RWPE1 (cell line): ENCODE results near the gene PLCXD1.
"Not testable (repeated sequence)": the region's sequence is repeated elsewhere in the genome, so short reads cannot be mapped to it uniquely, and the experiment has no call there.

Source experiments
- CTCF ChIA-PET: fragments of 350-600 bp; sonication (Branson Sonifier 250); formaldehyde crosslinking; extraction: SDS; loops from one replicate; lab custom pipeline; 2021; lab: Yijun Ruan, JAX
- POLR2A ChIA-PET: fragments of 400-600 bp; formaldehyde crosslinking; extraction: SDS; loops from one replicate; lab custom pipeline; 2020; ENCODE audit warnings: antibody characterized with exemption; ENCODE audit not compliant: low non-redundant PET; lab: Yijun Ruan, JAX
- DNase-seq: peaks from one replicate; pipeline ENCODE4 v3.0.0; 2012; ENCODE audit warnings: low spot score
- H3K27ac ChIP-seq: fragments of 450-650 bp; 2 replicates; pipeline ENCODE4 v1.5.1; 2017
- TF ChIP-seq, protein P1 (sequence below): fragments of 450-650 bp; conservative IDR thresholded peaks from 2 replicates; pipeline ENCODE4 v1.5.1; 2017; ENCODE audit warnings: low read depth, mild to moderate bottlenecking

PLCXD1 gene

DNA sequence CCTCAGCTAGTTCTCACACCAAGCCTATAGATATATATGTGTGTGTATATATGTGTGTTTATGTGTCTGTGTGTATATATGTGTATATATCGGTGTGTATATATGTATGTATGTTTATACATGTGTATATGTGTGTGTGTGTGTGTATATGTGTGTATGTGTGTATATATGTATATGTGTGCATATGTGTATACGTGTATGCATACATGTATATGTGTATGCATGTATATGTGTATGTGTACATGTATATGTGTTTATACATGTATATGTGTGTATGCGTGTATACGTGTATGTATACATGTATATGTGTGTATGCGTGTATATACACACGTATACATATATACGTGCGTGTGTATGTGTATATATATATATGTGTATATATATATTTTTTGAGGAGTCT is 19.2 kb downstream of the PLCXD1 start:
- TF ChIP-seq, protein P1, sequence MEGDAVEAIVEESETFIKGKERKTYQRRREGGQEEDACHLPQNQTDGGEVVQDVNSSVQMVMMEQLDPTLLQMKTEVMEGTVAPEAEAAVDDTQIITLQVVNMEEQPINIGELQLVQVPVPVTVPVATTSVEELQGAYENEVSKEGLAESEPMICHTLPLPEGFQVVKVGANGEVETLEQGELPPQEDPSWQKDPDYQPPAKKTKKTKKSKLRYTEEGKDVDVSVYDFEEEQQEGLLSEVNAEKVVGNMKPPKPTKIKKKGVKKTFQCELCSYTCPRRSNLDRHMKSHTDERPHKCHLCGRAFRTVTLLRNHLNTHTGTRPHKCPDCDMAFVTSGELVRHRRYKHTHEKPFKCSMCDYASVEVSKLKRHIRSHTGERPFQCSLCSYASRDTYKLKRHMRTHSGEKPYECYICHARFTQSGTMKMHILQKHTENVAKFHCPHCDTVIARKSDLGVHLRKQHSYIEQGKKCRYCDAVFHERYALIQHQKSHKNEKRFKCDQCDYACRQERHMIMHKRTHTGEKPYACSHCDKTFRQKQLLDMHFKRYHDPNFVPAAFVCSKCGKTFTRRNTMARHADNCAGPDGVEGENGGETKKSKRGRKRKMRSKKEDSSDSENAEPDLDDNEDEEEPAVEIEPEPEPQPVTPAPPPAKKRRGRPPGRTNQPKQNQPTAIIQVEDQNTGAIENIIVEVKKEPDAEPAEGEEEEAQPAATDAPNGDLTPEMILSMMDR: no peak
- CTCF ChIA-PET: no interaction called here
- POLR2A ChIA-PET: no interaction called here
- no peak overlapping the region for H3K27ac ChIP-seq
- DNase-seq: no peak

DNA sequence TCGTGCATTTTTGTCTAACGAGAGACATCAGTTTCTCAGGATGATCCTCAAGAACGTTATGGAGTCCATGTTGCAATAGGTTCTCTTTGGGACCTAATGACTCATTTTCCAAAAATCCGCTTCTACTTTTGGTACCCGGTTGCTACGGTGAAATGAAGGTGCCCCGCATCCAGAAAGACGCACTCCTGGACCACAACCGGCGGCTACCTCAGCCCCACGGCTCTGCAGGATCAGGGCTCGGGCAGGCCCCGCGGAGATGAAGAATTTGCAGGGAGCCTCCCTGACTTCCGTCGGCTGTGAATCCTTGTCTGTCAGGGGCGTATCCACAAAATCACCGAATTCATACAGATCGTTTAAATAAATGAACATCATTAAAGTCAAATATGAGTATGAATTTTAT is 21.8 kb downstream of the PLCXD1 start:
- no peak overlapping the region for H3K27ac ChIP-seq
- no peak for DNase-seq
- POLR2A ChIA-PET: no interaction called here
- TF ChIP-seq, protein P1: no peak
- CTCF ChIA-PET: no interaction called here

DNA sequence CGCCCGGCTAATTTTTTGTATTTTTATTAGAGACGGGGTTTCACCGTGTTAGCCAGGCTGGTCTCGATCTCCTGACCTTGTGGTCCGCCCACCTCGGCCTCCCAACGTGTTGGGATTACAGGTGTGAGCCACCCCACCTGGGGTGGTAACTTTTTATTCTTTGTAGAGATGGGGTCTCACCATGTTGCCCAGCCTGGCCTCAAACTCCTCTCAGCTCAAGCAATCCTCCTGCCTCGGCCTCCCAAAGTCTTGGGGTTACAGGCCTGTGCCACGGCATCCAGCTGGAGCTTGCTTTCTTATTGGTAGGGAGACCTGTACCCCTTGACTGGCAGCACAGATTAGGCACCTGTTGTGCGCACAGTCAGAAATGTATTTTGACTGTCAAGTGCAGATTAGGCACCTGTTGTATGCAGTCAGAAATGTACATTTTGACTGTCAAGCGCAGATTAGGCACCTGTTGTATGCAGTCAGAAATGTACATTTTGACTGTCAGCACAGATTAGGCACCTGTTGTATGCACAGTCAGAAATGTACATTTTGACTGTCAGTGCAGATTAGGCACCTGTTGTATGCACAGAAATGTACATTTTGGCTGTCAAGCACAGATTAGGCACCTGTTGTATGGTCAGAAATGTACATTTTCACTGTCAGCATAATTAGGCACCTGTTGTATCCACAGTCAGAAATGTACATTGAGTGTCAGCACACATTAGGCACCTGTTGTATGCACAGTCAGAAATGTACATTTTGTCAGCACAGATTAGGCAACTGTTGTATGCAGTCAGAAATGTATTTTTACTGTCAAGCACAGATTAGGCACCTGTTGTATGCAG is 24.8 kb downstream of the PLCXD1 start:
- CTCF ChIA-PET, H3K27ac ChIP-seq, DNase-seq, POLR2A ChIA-PET: not testable (repeated sequence)

DNA sequence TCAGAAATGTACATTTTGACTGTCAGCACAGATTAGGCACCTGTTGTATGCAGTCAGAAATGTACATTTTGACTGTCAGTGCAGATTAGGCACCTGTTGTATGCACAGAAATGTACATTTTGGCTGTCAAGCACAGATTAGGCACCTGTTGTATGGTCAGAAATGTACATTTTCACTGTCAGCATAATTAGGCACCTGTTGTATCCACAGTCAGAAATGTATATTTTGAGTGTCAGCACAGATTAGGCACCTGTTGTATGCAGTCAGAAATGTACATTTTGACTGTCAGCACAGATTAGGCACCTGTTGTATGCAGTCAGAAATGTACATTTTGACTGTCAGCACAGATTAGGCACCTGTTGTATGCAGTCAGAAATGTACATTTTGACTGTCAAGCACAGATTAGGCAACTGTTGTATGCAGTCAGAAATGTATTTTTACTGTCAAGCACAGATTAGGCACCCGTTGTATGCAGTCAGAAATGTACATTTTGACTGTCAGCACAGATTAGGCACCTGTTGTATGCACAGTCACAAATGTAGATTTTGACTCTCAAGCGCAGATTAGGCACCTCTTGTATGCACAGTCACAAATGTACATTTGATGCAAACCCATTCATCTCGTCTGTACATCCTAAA is 25.6 kb downstream of the PLCXD1 start:
- H3K27ac ChIP-seq, POLR2A ChIA-PET, CTCF ChIA-PET, DNase-seq: not testable (repeated sequence)

DNA sequence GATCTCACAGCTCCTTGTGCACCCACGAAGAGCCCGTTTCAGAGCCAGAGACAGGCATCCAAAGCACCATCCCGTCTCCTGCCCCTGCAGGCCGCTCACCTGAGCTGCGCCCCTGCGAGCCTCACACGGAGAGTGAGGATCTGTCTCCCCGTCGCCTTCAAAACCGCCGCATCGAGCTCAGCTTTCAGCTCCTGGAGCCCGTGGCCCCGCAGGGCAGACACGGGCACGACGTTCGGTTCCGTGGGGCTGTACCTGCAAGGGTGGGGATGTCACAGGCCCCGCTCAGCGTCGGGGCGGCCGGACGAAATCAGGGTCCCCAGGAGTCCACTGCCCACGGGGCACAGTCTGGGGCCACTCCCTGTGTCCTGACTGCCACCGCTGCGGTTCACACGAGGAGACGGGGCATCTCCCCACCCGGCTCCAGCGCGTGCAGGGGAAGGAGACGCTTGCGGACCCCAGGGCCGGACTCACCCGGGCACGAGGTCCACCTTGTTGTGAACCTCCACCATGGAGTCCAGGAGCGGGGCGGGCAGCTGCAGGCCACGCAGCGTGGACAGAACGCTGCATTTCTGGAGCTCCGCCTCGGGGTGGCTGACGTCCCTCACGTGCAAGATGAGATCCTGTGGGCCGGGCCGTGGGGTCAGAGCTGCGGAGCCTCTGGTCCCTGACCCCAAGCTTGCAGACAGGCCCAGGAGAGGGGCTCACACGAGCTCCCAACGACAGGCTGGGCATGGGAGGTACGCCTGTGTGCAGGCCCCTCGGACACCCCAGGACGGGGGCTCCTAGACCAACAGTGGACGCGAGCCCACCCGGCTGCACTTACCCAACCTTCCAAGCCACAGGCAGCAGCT is 26.3 kb downstream of the PLCXD1 start:
- CTCF ChIA-PET: no interaction called here
- H3K27ac ChIP-seq: no peak overlapping the region
- TF ChIP-seq, protein P1: no peak
- DNase-seq: no peak
- POLR2A ChIA-PET: no interaction called here

DNA sequence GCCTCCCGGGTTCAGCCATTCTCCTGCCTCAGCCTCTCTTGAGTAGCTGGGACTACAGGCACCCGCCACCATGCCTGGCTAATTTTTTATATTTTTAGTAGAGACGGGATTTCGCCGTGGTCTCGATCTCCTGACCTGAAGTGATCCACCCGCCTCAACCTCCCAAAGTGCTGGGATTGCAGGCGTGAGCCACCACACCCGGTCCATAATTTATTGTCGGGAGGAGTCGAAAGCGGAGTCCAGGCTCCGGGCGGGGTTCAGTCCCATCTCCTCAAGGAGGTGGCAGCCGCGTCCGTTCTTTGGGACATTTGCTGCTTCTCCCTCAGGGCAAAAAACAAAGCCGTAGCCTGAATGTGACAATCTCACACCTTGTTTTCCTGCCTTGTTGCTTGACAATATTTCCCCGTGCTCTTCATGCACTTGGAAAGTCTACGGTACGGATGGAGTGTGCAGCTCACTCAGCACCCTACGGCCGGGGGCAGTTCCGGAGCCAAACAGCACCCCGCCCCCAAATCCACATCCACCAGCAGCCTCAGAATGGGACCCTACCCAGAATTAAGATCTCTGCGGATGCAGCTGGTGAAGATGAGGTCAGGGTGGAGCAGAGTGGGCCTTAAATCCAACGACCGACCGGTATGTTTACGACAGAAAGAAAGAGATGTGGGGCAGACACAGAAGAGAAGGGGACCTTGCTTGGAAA is 27.8 kb downstream of the PLCXD1 start:
- CTCF ChIA-PET: no interaction called here
- H3K27ac ChIP-seq: no peak overlapping the region
- TF ChIP-seq, protein P1: no peak
- POLR2A ChIA-PET: no interaction called here
- no peak for DNase-seq

DNA sequence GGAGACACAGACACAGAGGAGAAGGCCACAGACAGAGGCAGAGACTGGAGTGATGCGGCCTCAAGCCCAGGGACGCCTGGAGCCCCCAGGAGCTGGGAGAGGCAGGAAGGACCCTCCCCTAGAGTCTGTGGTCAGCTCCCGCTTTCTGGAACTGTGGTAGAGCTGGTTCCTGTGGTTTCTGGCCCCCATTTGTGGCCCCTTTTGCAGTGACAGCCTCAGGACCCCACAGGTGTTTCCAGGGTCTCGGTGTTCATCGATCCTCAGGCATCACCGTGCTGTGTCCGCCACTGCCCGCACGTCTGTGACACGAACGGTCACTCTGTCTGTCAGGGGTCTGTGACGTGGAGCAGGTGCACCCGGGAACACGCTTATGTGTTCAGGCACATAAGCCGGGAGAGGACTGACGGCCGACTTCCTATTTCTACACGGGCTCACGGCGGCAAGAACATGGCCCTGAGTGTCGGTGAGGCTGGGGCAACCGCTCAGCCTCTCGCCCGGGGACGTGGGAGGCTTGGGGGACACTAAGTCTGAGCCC is 29.5 kb downstream of the PLCXD1 start:
- TF ChIP-seq, protein P1: no peak

More for the DNA sequence above, 29.5 kb downstream of the PLCXD1 start:
- no peak overlapping the region for H3K27ac ChIP-seq
- ChIA-PET POLR2A (no interaction called here), CTCF (no interaction called here)
- DNase-seq: no peak
